PC-3 (cell line): ENCODE data around the gene SLC7A4. TPM values are rescaled to one million over a fixed set of nuclear protein-coding genes. Genes with fewer than 3 reads are reported as not detected.

Experiments
- ATAC-seq: fragments of 200-7000 bp; cut with Tn5 transposase; 2 replicates; pipeline ENCODE4 v1.9.1; 2020; ENCODE audit warnings: mild to moderate bottlenecking, moderate library complexity
- BruUV-seq: library from RNA; stranded (reverse); fragments of 400-500 nt; replicated peaks from 2 replicates; lab custom pipeline; 2021; lab: Mats Ljungman, UMichigan
- CTCF ChIA-PET: fragments of 300-600 bp; sonication (Branson Sonifier 250); formaldehyde crosslinking; loops from one replicate; lab custom pipeline; 2022; ENCODE audit warnings: antibody characterized with exemption; lab: Charles Lee
- POLR2A ChIA-PET: fragments of 300-600 bp; sonication (Branson Sonifier 250); formaldehyde crosslinking; loops from one replicate; lab custom pipeline; 2022; ENCODE audit warnings: antibody characterized with exemption; ENCODE audit not compliant: unreplicated experiment; lab: Charles Lee
- DNase-seq: peaks from one replicate; pipeline ENCODE4 v3.0.0-alpha.2; 2015
- H2AFZ ChIP-seq: fragments of 300-600 bp; sonication (generic); 2 replicates; pipeline ENCODE4 v1.6.0; 2016; ENCODE audit warnings: antibody characterized with exemption, low read length
- H3F3A ChIP-seq: fragments of 300-600 bp; sonication (generic); one replicate; pipeline ENCODE4 v1.6.0; 2017; ENCODE audit warnings: antibody characterized with exemption, low read length, control low read depth, mild to moderate bottlenecking; ENCODE audit not compliant: unreplicated experiment
- H3K27ac ChIP-seq: fragments of 300-600 bp; sonication (generic); 2 replicates; pipeline ENCODE4 v1.5.1; 2016; ENCODE audit warnings: mild to moderate bottlenecking, low read length
- H3K27me3 ChIP-seq: fragments of 300-600 bp; sonication (generic); 2 replicates; pipeline ENCODE4 v1.6.1; 2016; ENCODE audit warnings: low read length, mixed read lengths
- H3K36me3 ChIP-seq: fragments of 300-600 bp; sonication (generic); 2 replicates; pipeline ENCODE4 v1.6.1; 2016; ENCODE audit warnings: low read depth, mixed run types, low read length, mixed read lengths
- H3K4me1 ChIP-seq: fragments of 300-600 bp; sonication (generic); 2 replicates; pipeline ENCODE4 v1.5.1; 2016; ENCODE audit warnings: low read length; ENCODE audit not compliant: insufficient read depth
- H3K4me2 ChIP-seq: fragments of 300-600 bp; sonication (generic); 2 replicates; pipeline ENCODE4 v1.6.0; 2016; ENCODE audit warnings: low read length
- H3K4me3 ChIP-seq: fragments of 300-600 bp; sonication (generic); 2 replicates; pipeline ENCODE4 v1.5.1; 2016; ENCODE audit warnings: mild to moderate bottlenecking, low read length, mixed read lengths
- H3K79me2 ChIP-seq: fragments of 300-600 bp; sonication (generic); 2 replicates; pipeline ENCODE4 v1.6.1; 2017; ENCODE audit warnings: low read length, mixed read lengths
- H3K9ac ChIP-seq: fragments of 300-600 bp; sonication (generic); 2 replicates; pipeline ENCODE4 v1.6.0; 2016; ENCODE audit warnings: mild to moderate bottlenecking, low read length
- H3K9me2 ChIP-seq: fragments of 300-600 bp; sonication (generic); replicated peaks from 2 replicates; pipeline ENCODE4 v1.6.1; 2016; ENCODE audit warnings: mixed run types, low read length, mixed read lengths
- H3K9me3 ChIP-seq: fragments of 300-600 bp; sonication (generic); 2 replicates; pipeline ENCODE4 v1.6.1; 2016; ENCODE audit warnings: low read length, mixed read lengths
- H4K20me1 ChIP-seq: fragments of 300-600 bp; sonication (generic); 2 replicates; pipeline ENCODE4 v1.6.1; 2016; ENCODE audit warnings: low read length, mixed read lengths
- EZH2 ChIP-seq: fragments of 300-600 bp; sonication (generic); IDR thresholded peaks from one replicate; pipeline ENCODE4 v1.6.1; 2017; ENCODE audit warnings: antibody characterized with exemption, mild to moderate bottlenecking, low read length; ENCODE audit not compliant: unreplicated experiment
- EZH2phosphoT487 ChIP-seq: fragments of 300-600 bp; sonication (generic); IDR thresholded peaks from 2 replicates; pipeline ENCODE4 v1.6.1; 2018; ENCODE audit warnings: mild to moderate bottlenecking, antibody characterized with exemption, low read length, borderline replicate concordance
- intact Hi-C: fragments of 100-400 bp; cut with micrococcal nuclease; formaldehyde crosslinking; loops from 2 replicates; pipeline ENCODE4 v1.9.0; 2023
- total RNA-seq: library from RNA; depleted of rRNA; stranded (reverse); fragments of >200 nt; gene quantifications from 2 replicates; pipeline ENCODE4 v1.2.3, GENCODE V29; 2014
- TF ChIP-seq, protein P1 (sequence below): fragments of 300-600 bp; sonication (generic); conservative IDR thresholded peaks from 2 replicates; pipeline ENCODE4 v1.5.1; 2017; ENCODE audit warnings: antibody characterized with exemption, low read depth, mild to moderate bottlenecking, low read length

Gene SLC7A4
- total RNA-seq, 1 experiment from 2014 or later = not detected

DNA sequence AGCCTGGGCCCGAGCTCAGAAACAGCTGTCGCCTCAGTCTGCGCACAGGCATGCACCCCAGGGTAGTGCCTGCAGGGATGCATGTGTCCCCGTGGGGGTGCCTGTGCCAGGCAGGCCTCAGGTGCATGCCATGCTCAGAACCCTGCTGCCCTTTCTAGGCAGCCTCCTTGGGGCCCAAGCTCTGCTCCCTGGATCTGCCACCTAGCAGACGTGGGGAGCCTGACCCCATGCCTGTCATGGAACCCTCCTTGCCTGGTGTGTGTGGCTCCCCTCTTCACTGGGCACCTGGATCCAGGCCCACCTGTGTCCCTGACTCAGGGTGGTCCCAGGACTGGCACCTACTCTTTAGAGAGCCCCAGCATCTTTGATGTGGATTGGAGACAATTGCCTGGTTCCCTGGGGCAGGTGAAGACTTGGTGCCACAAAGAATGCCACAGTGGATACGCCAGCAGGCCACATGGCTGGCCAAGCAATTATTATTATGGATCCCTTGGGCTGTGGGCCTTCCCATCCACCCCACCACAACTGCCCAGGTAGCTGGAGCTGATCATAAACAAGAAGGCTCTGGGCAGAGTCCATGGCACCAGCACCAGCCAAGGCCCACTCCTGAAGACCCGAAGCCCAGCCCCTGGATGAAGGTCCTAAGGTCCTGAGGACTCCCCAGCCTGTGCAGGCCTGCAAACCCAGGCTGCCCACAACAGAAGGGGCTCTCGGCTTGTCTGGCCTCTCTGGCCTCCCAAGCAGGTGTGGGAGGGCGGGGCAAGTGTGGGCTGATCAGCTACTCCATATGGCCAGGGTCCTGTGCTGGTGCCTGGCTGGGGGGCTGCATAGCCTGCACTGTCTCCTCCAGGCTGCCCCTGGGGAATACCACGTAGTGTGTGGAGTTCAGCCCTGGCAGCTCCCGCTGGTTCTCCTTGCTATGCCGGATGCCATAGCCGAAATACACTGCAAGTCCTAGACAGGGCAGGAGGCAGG, 3.8 kb downstream of the SLC7A4 start:
- no peak overlapping the region for H2AFZ ChIP-seq
- H3K4me1 ChIP-seq = no peaks in the 10 kb centered on the region
- TF ChIP-seq EZH2phosphoT487 (no peak), EZH2 (no peak)
- TF ChIP-seq, protein P1, sequence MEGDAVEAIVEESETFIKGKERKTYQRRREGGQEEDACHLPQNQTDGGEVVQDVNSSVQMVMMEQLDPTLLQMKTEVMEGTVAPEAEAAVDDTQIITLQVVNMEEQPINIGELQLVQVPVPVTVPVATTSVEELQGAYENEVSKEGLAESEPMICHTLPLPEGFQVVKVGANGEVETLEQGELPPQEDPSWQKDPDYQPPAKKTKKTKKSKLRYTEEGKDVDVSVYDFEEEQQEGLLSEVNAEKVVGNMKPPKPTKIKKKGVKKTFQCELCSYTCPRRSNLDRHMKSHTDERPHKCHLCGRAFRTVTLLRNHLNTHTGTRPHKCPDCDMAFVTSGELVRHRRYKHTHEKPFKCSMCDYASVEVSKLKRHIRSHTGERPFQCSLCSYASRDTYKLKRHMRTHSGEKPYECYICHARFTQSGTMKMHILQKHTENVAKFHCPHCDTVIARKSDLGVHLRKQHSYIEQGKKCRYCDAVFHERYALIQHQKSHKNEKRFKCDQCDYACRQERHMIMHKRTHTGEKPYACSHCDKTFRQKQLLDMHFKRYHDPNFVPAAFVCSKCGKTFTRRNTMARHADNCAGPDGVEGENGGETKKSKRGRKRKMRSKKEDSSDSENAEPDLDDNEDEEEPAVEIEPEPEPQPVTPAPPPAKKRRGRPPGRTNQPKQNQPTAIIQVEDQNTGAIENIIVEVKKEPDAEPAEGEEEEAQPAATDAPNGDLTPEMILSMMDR = no peak

DNA sequence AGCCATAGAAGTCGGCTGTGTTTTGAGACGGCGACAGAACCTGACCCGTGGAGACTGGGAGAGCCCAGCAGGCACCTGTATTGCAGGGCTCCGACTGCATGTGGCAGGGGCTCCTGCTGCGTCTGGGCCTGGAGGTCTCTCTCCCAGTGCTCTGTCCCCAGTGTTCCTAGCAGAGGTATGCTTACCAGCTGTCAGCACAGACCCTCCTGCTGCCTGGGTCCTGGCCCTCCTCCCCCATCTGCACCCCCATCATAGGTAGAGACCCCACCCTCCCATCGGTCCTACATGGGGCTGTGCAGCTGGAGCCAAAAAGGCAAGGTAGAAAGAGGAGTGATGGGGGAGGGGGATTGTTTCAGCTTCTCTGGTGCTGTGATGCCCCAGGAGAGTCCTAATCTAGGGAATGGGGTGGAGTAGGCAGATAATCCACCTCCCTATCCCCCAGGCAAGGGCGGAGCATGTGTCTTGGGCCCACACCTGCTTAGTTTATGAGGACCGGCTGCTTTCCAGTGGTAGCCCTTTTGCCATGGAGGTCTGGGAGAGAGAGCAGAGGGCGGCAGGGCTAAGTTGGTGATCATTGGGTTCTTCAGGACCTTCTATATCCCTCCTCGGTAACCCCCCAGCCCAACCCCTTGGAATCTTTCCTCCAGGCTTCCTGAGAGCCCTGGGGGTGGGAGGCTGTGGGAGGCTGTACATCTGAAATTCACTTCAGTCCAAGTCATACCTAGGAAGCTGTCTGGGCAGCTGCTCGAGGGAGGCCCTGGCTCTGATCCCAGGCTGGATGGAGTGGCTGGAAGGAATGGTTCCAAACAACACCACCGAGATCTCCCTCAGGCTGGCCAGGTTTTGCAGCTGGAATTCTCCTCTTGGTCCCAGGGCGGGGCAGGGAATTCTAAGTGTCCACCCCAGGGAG, 5.3 kb downstream of the SLC7A4 start:
- H3K9me2 ChIP-seq = no peaks in the 10 kb centered on the region
- no TSS peak for BruUV-seq
- intact Hi-C loops = no loop called here
- ChIA-PET CTCF (no interaction called here), POLR2A (interaction anchor here (0.5 kb wide), 1 partner anchor 68 kb away, joined by 3 read pairs; no protein-coding TSS in a partner anchor)
- no peaks in the 10 kb centered on the region for H3K79me2 ChIP-seq
- H3K36me3 ChIP-seq = no peaks in the 10 kb centered on the region
- H3K4me3 ChIP-seq = no peak overlapping the region
- no peak overlapping the region for H3K4me2 ChIP-seq
- no peaks in the 10 kb centered on the region for H3K9me3 ChIP-seq
- no peaks in the 10 kb centered on the region for H4K20me1 ChIP-seq
- TF ChIP-seq EZH2phosphoT487 (no peak), EZH2 (no peak)
- TF ChIP-seq, protein P1 = no peak
- ATAC-seq (no peak), DNase-seq (no peak)
- H3K27ac ChIP-seq = no peak overlapping the region
- H3K27me3 ChIP-seq = no peaks in the 10 kb centered on the region
- H3F3A ChIP-seq = no peaks in the 10 kb centered on the region
- H3K4me1 ChIP-seq = no peaks in the 10 kb centered on the region
- no peak overlapping the region for H2AFZ ChIP-seq
- no peak overlapping the region for H3K9ac ChIP-seq

More for the DNA sequence above, 3.8 kb downstream of the SLC7A4 start:
- H3K36me3 ChIP-seq = no peaks in the 10 kb centered on the region
- CTCF ChIA-PET = no interaction called here
- BruUV-seq = no TSS peak
- H3K27me3 ChIP-seq = no peaks in the 10 kb centered on the region
- H3K4me2 ChIP-seq = no peak overlapping the region
- ATAC-seq (no peak), DNase-seq (no peak)
- no peaks in the 10 kb centered on the region for H3K79me2 ChIP-seq
- no peaks in the 10 kb centered on the region for H3K9me2 ChIP-seq
- POLR2A ChIA-PET = no interaction called here
- H3K27ac ChIP-seq = no peak overlapping the region
- H3K9me3 ChIP-seq = no peaks in the 10 kb centered on the region
- intact Hi-C loops = no loop called here
- no peaks in the 10 kb centered on the region for H3F3A ChIP-seq
- H3K4me3 ChIP-seq = no peak overlapping the region
- no peak overlapping the region for H3K9ac ChIP-seq
- H4K20me1 ChIP-seq = no peaks in the 10 kb centered on the region
